GM13977 (cell line): ENCODE data around the gene CCDC74B.
"Not testable (repeated sequence)": the region's sequence is repeated elsewhere in the genome, so short reads cannot be mapped to it uniquely, and the experiment has no call there.

Experiments
- DNase-seq: peaks from one replicate; pipeline ENCODE4 v3.0.0; 2012; ENCODE audit warnings: low spot score
- CTCF ChIP-seq: IDR thresholded peaks from 2 replicates; pipeline ENCODE4 v1.5.1; 2012; ENCODE audit warnings: mild to moderate bottlenecking, control low read depth; ENCODE audit not compliant: insufficient read depth; ENCODE audit errors: extremely low read depth, missing control alignments
- in situ Hi-C: fragments of 300-500 bp; cut with MboI; formaldehyde crosslinking; loops from one replicate; pipeline ENCODE4 v1.12.0; 2022; ENCODE audit warnings: low sequenced_read_pairs, low pct_unique_long_range_greater_than_20kb, mixed read lengths, inconsistent platforms; ENCODE audit not compliant: unreplicated experiment

CCDC74B gene

GRCh38 chr2:130169896-130170295 is 25.0 kb upstream of the CCDC74B start:
- DNase-seq = no peak
- no peak for TF ChIP-seq CTCF
- in situ Hi-C loops = loop anchor here (25.0 kb wide), 1 partner anchor 142 kb away; no protein-coding TSS in a partner anchor

- not testable (repeated sequence) for DNase-seq
- in situ Hi-C loops = loop anchor here (25.0 kb wide), 1 partner anchor 143 kb away; no protein-coding TSS in a partner anchor
Measured at GRCh38 chr2:130169163-130169562, 24.3 kb upstream of the CCDC74B start.

GRCh38 chr2:130166611-130167010 is 21.7 kb upstream of the CCDC74B start:
- in situ Hi-C loops = loop anchor here (25.0 kb wide), 1 partner anchor 146 kb away; no protein-coding TSS in a partner anchor
- DNase-seq = not testable (repeated sequence)

- DNase-seq = no peak
- no peak for TF ChIP-seq CTCF
- in situ Hi-C loops = loop anchor here (25.0 kb wide), 1 partner anchor 147 kb away; no protein-coding TSS in a partner anchor
Measured at GRCh38 chr2:130165293-130166016, 20.5 kb upstream of the CCDC74B start.

GRCh38 chr2:130162968-130163367 is 18.1 kb upstream of the CCDC74B start:
- DNase-seq = no peak
- TF ChIP-seq CTCF = no peak
- in situ Hi-C loops = loop anchor here (25.0 kb wide), 1 partner anchor 149 kb away; no protein-coding TSS in a partner anchor

- DNase-seq = not testable (repeated sequence)
- in situ Hi-C loops = loop anchor here (25.0 kb wide), 1 partner anchor 150 kb away; no protein-coding TSS in a partner anchor
Measured at GRCh38 chr2:130162486-130162885, 17.6 kb upstream of the CCDC74B start.

- DNase-seq = not testable (repeated sequence)
- in situ Hi-C loops = loop anchor here (25.0 kb wide), 1 partner anchor 151 kb away; no protein-coding TSS in a partner anchor
Measured at GRCh38 chr2:130160838-130161705, 16.2 kb upstream of the CCDC74B start.

- no peak for TF ChIP-seq CTCF
- no peak for DNase-seq
- in situ Hi-C loops = loop anchor here (25.0 kb wide), 1 partner anchor 152 kb away; no protein-coding TSS in a partner anchor
Measured at GRCh38 chr2:130160131-130160530, 15.2 kb upstream of the CCDC74B start.

GRCh38 chr2:130159376-130159775 is 14.5 kb upstream of the CCDC74B start:
- not testable (repeated sequence) for DNase-seq
- in situ Hi-C loops = loop anchor here (25.0 kb wide), 1 partner anchor 153 kb away; no protein-coding TSS in a partner anchor
